SU-DHL-6 (cell line): Measurements from ENCODE around the gene PPP4R3C.
"Not testable (repeated sequence)": the region's sequence is repeated elsewhere in the genome, so short reads cannot be mapped to it uniquely, and the experiment has no call there.

Experiments used
- H2AFZ ChIP-seq: fragments of 200-600 bp; sonication (generic); 2 replicates; pipeline ENCODE4 v1.6.1; 2014; ENCODE audit warnings: low read depth, mild to moderate bottlenecking, moderate library complexity, mixed read lengths, antibody characterized with exemption, low read length; ENCODE audit not compliant: severe bottlenecking
- H3F3A ChIP-seq: fragments of 200-600 bp; shearing (Covaris generic); 2 replicates; pipeline ENCODE4 v1.6.0; 2016; ENCODE audit warnings: antibody characterized with exemption, mild to moderate bottlenecking; ENCODE audit not compliant: insufficient read depth
- H3K27ac ChIP-seq: fragments of 200-600 bp; sonication (generic); 2 replicates; pipeline ENCODE4 v1.5.1; 2016; ENCODE audit warnings: low read depth, mild to moderate bottlenecking, low read length, moderate library complexity, mixed read lengths
- H3K27me3 ChIP-seq: fragments of 200-600 bp; sonication (generic), shearing (Covaris generic); 2 replicates; pipeline ENCODE4 v1.6.0; 2014; ENCODE audit warnings: mild to moderate bottlenecking, low read length
- H3K36me3 ChIP-seq: fragments of 200-600 bp; sonication (generic); 2 replicates; pipeline ENCODE4 v1.6.1; 2014; ENCODE audit warnings: mild to moderate bottlenecking, low read length, mixed read lengths
- H3K4me2 ChIP-seq: fragments of 300-600, 200-600 bp; shearing (Covaris generic), sonication (generic); 2 replicates; pipeline ENCODE4 v1.6.0; 2014; ENCODE audit warnings: low read length, low read depth, mild to moderate bottlenecking; ENCODE audit not compliant: poor library complexity, severe bottlenecking
- H3K4me3 ChIP-seq: fragments of 200-600 bp; sonication (generic); 2 replicates; pipeline ENCODE4 v1.5.1; 2014; ENCODE audit warnings: antibody characterized with exemption, low read length, mild to moderate bottlenecking, mixed read lengths; ENCODE audit not compliant: insufficient read depth, poor library complexity, severe bottlenecking
- H3K79me2 ChIP-seq: fragments of 200-600 bp; sonication (generic); 2 replicates; pipeline ENCODE4 v1.6.1; 2014; ENCODE audit warnings: mild to moderate bottlenecking, low read length, moderate library complexity; ENCODE audit not compliant: insufficient read depth
- H3K9ac ChIP-seq: fragments of 200-600 bp; sonication (generic); 2 replicates; pipeline ENCODE4 v1.7.0; 2014; ENCODE audit warnings: mild to moderate bottlenecking, low read length
- H3K9me2 ChIP-seq: fragments of 200-600 bp; sonication (generic); replicated peaks from 2 replicates; pipeline ENCODE4 v1.6.1; 2014; ENCODE audit warnings: low read length; ENCODE audit not compliant: insufficient read depth
- H3K9me3 ChIP-seq: fragments of 200-600 bp; sonication (generic); 2 replicates; pipeline ENCODE4 v1.6.1; 2014; ENCODE audit warnings: low read length, mixed read lengths; ENCODE audit not compliant: insufficient read depth
- H4K20me1 ChIP-seq: fragments of 200-600 bp; sonication (generic); 2 replicates; pipeline ENCODE4 v1.6.1; 2014; ENCODE audit warnings: low read depth, mild to moderate bottlenecking, antibody characterized with exemption, low read length, moderate library complexity, mixed read lengths
- EZH2phosphoT487 ChIP-seq: fragments of 200-600 bp; sonication (generic), shearing (Covaris generic); conservative IDR thresholded peaks from 2 replicates; pipeline ENCODE4 v1.6.1; 2018; ENCODE audit warnings: mild to moderate bottlenecking, antibody characterized with exemption, low read length, moderate library complexity, mixed read lengths
- TF ChIP-seq, protein P1 (sequence below): fragments of 200-600 bp; sonication (generic); IDR thresholded peaks from one replicate; pipeline ENCODE4 v1.5.1; 2017; ENCODE audit warnings: antibody characterized with exemption, mild to moderate bottlenecking, low read length, moderate library complexity; ENCODE audit not compliant: insufficient read depth, poor library complexity, severe bottlenecking

Gene PPP4R3C

DNA sequence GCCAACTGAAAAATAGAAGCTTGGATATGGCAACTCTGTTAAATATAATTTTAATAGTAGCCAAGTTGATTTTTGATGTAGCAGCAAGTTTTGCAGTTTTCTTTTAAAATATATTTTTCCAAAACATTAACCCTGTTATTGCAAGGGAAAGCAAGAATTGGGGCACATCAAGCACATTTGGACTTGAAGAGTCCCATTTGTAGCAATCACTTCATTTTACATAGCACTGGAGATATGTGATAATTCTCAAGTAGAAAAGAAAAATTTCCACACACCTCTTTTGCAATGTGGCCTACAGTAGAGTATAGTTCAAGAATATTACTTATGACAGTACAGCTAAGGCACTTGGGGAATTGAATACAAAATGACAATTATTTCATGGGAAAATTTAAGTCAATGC lies 1.9 kb upstream of the PPP4R3C start:
- Histone ChIP-seq H2AFZ (no peak overlapping the region), H4K20me1 (no peaks in the 10 kb centered on the region), H3K27ac (no peak overlapping the region), H3K9me3 (no peaks in the 10 kb centered on the region), H3F3A (no peaks in the 10 kb centered on the region), H3K4me2 (no peak overlapping the region), H3K36me3 (no peaks in the 10 kb centered on the region), H3K9ac (no peak overlapping the region), H3K27me3 (no peaks in the 10 kb centered on the region), H3K9me2 (no peaks in the 10 kb centered on the region), H3K79me2 (no peaks in the 10 kb centered on the region), H3K4me3 (no peak overlapping the region)
- TF ChIP-seq EZH2phosphoT487 = no peak
- TF ChIP-seq, protein P1, sequence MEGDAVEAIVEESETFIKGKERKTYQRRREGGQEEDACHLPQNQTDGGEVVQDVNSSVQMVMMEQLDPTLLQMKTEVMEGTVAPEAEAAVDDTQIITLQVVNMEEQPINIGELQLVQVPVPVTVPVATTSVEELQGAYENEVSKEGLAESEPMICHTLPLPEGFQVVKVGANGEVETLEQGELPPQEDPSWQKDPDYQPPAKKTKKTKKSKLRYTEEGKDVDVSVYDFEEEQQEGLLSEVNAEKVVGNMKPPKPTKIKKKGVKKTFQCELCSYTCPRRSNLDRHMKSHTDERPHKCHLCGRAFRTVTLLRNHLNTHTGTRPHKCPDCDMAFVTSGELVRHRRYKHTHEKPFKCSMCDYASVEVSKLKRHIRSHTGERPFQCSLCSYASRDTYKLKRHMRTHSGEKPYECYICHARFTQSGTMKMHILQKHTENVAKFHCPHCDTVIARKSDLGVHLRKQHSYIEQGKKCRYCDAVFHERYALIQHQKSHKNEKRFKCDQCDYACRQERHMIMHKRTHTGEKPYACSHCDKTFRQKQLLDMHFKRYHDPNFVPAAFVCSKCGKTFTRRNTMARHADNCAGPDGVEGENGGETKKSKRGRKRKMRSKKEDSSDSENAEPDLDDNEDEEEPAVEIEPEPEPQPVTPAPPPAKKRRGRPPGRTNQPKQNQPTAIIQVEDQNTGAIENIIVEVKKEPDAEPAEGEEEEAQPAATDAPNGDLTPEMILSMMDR = no peak

DNA sequence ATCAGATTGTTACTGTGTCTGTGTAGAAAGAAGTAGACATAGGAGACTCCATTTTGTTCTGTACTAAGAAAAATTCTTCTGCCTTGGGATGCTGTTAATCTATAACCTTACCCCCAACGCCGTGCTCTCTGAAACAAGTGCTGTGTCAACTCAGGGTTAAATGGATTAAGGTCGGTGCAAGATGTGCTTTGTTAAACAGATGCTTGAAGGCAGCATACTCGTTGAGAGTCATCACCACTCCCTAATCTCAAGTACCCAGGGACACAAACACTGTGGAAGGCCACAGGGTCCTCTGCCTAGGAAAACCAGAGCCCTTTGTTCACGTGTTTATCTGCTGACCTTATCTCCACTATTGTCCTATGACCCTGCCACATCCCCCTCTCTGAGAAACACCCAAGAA lies 4.0 kb downstream of the PPP4R3C start:
- H3F3A ChIP-seq, H2AFZ ChIP-seq, H3K4me2 ChIP-seq, H3K9me3 ChIP-seq, H3K4me3 ChIP-seq, H3K27me3 ChIP-seq, H3K9me2 ChIP-seq, H3K79me2 ChIP-seq, H3K9ac ChIP-seq, H3K27ac ChIP-seq, H3K36me3 ChIP-seq, H4K20me1 ChIP-seq: not testable (repeated sequence)

DNA sequence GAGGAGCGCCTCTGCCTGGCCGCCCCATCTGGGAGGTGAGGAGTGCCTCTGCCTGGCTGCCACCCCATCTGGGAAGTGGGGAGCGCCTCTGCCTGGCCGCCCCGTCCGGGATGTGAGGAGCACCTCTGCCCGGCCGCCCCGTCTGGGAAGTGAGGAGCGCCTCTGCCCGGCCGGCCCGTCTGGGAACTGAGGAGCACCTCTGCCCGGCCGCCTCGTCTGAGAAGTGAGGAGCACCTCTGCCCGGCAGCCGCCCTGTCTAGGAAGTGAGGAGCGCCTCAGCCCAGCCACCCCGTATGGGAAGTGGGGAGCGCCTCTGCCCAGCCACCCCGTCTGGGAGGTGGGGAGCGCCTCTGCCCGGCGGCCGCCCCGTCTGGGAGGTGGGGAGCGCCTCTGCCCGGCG lies 4.6 kb downstream of the PPP4R3C start:
- not testable (repeated sequence) for H3K4me2 ChIP-seq, H3K9me3 ChIP-seq, H4K20me1 ChIP-seq, H3K36me3 ChIP-seq, H3K79me2 ChIP-seq, H3K27me3 ChIP-seq, H3K9me2 ChIP-seq, H3K9ac ChIP-seq, H2AFZ ChIP-seq, H3K27ac ChIP-seq, H3K4me3 ChIP-seq, H3F3A ChIP-seq

DNA sequence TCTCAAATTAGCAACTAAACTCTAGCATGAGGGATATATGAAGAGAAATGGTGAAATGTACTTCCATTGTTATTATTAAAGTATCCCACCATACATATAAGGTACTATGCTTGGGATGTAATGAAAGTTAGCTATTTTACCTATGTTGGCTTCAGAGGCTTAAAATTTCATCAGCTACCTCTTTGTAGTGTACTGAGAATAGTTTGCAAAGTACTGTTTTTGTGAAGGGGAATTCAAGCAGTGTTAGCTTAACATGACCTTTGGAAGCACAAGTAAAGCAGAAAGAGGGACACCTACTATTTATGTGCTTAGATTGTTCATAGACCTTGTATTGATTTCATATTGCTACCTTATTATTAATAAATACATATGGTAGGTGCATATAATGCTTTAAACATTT lies 11.8 kb downstream of the PPP4R3C start:
- no peaks in the 10 kb centered on the region for H4K20me1 ChIP-seq
- H3K4me2 ChIP-seq = no peak overlapping the region
- H3K9me3 ChIP-seq = no peaks in the 10 kb centered on the region
- no peaks in the 10 kb centered on the region for H3K9me2 ChIP-seq
- no peak overlapping the region for H3K27ac ChIP-seq
- no peaks in the 10 kb centered on the region for H3K36me3 ChIP-seq
- H3K79me2 ChIP-seq = no peaks in the 10 kb centered on the region
- H3K9ac ChIP-seq = no peak overlapping the region
- no peak overlapping the region for H3K4me3 ChIP-seq
- no peak overlapping the region for H2AFZ ChIP-seq
- TF ChIP-seq EZH2phosphoT487 = no peak
- TF ChIP-seq, protein P1 = no peak
- H3F3A ChIP-seq = no peaks in the 10 kb centered on the region
- no peaks in the 10 kb centered on the region for H3K27me3 ChIP-seq
